ENCODE data around the gene RNU1-1. TPM values are rescaled to one million over a fixed set of nuclear protein-coding genes. Genes with fewer than 3 reads are reported as not detected.

Gene RNU1-1
- total RNA-seq, 1 donor from 2014 or later, result 6,165 TPM

Other genes starting within 250 kb of the RNU1-1 start
- 16.1 TPM for gene FBXO42, start 161.8 kb downstream of the RNU1-1 start, total RNA-seq
- gene SZRD1, start 147.0 kb downstream of the RNU1-1 start, total RNA-seq, result 133 TPM
- not detected for gene SPATA21, start 76.9 kb downstream of the RNU1-1 start, total RNA-seq
- gene NECAP2, start 73.6 kb downstream of the RNU1-1 start, total RNA-seq, result 49.7 TPM
- 25.8 TPM for gene NBPF1, start 99.3 kb upstream of the RNU1-1 start, total RNA-seq
- 6,165 TPM for gene RNU1-3, start 152.7 kb upstream of the RNU1-1 start, total RNA-seq
- 6,165 TPM for gene RNU1-4, start 226.2 kb upstream of the RNU1-1 start, total RNA-seq

All from mesenteric fat pad (tissue), 1 donor.